Tibial artery (tissue), 4 donors: ENCODE data around the gene CDC45.

ENCODE experiments used
- DNase-seq, 2 donors: peaks; one replicate each; pipeline ENCODE4 v3.0.0-alpha.2; 2019
- H3K27ac ChIP-seq, 2 donors: fragments of 200-600 bp; sonication (generic) in 1 of 2; 1 replicate in 1 of 2; 2 replicates in 1 of 2; pipeline ENCODE4 v1.5.1; 2018 to 2019; ENCODE audit warnings: mild to moderate bottlenecking in 1 of 2
- H3K27me3 ChIP-seq, 2 donors: fragments of 200-600 bp; sonication (generic) in 1 of 2; one replicate each; pipeline versions ENCODE4 v1.5.1 to v1.6.0; 2016 to 2019
- H3K36me3 ChIP-seq, 3 donors: fragments of 200-600 bp; sonication (generic) in 2 of 3; one replicate each; pipeline ENCODE4 v1.5.1; 2016 to 2019; ENCODE audit warnings: mild to moderate bottlenecking in 2 of 3
- H3K4me1 ChIP-seq, 4 donors: fragments of 200-600 bp; sonication (generic) in 2 of 4; 1 replicate in 3 of 4; 2 replicates in 1 of 4; pipeline ENCODE4 v1.5.1; 2016 to 2019
- H3K4me3 ChIP-seq, 2 donors: fragments of 200-600 bp; sonication (generic) in 1 of 2; 1 replicate in 1 of 2; 2 replicates in 1 of 2; pipeline ENCODE4 v1.5.1; 2018 to 2019; ENCODE audit warnings: mild to moderate bottlenecking in 2 of 2
- H3K9me3 ChIP-seq, 3 donors: fragments of 200-600 bp; sonication (generic) in 1 of 3; one replicate each; pipeline ENCODE4 v1.5.1; 2016 to 2019
- CTCF ChIP-seq, 2 experiments: fragments of 200-600 bp in 1 of 2; fragments of 450-650 bp in 1 of 2; IDR thresholded peaks; one replicate each; pipeline ENCODE4 v1.5.1; 2017 to 2019; ENCODE audit warnings: antibody characterized with exemption in 2 of 2, mild to moderate bottlenecking in 1 of 2, moderate library complexity in 1 of 2
- intact Hi-C: fragments of 100-400 bp; cut with DNase I; formaldehyde crosslinking; loops from one replicate; pipeline ENCODE4 v1.15.0; 2023; ENCODE audit warnings: low total_unique reads

Gene CDC45

DNA sequence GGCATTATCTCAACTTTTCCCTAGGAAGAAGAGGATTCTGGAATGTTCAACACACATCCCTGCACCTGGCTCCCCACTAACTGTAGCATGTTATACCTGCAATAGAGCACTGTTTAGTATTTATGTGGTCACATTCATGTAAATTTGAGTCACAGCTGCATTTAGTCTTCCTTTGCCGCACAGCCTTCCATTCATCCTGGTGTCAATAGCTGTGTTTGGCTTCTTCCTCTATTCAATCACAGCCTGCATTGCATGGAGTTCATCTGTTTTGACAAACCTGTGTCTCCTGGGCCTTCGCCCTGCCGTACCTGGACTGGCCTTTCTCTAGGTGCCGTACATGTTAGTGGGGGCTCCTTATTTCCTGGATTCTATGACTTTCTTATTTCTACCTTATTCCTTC, 28.1 kb upstream of the CDC45 start:
- H3K27ac ChIP-seq, result no peak overlapping the region
- intact Hi-C loops, result no loop called here
- no peak for DNase-seq
- TF ChIP-seq CTCF (IDR thresholded peaks at IDR 0.05), result no peak
- peaks cover 0 to 15% (median 9%) of the 10 kb centered on the region in 4 donors for H3K4me1 ChIP-seq
- H3K4me3 ChIP-seq, result no peak overlapping the region
- no peaks in the 10 kb centered on the region for H3K27me3 ChIP-seq
- no peaks in the 10 kb centered on the region for H3K9me3 ChIP-seq
- peaks cover 41 to 61% (median 46%) of the 10 kb centered on the region in 3 donors for H3K36me3 ChIP-seq

- no peaks in the 10 kb centered on the region for H3K27me3 ChIP-seq
- no peak for DNase-seq
- H3K27ac ChIP-seq, result no peak overlapping the region
- H3K9me3 ChIP-seq, result no peaks in the 10 kb centered on the region
- peaks cover 0 to 2% (median 0%) of the 10 kb centered on the region in 4 donors for H3K4me1 ChIP-seq
- no peak for TF ChIP-seq CTCF (IDR thresholded peaks at IDR 0.05)
- H3K36me3 ChIP-seq, result peaks cover 61 to 79% (median 66%) of the 10 kb centered on the region in 3 donors
- intact Hi-C loops, result no loop called here
- H3K4me3 ChIP-seq, result no peak overlapping the region
Measured at GRCh38 chr22:19453718-19454117, 26.0 kb upstream of the CDC45 start.

DNA sequence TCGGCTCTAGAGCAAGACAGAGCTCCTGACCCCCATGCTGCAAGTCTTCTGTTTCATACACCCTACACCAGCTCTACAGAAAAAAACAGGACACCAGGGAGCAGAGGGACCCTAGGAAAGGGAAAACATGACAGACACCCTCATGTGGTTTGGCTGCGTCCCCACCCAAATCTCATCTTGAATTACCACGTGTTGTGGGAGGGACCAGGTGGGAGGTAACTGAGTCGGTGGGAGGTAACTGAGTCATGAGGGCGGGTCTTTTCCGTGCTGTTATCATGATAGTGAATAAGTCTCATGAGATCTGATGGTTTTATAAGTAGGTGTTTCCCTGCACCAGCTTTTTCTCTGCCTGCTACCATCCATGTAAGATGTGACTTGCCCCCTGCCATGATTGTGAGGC, 25.6 kb upstream of the CDC45 start:
- Histone ChIP-seq H3K9me3 (no peaks in the 10 kb centered on the region), H3K36me3 (peaks cover 64 to 83% (median 69%) of the 10 kb centered on the region in 3 donors), H3K27me3 (no peaks in the 10 kb centered on the region), H3K27ac (no peak overlapping the region), H3K4me1 (no peaks in the 10 kb centered on the region), H3K4me3 (no peak overlapping the region)
- intact Hi-C loops, result no loop called here
- DNase-seq, result no peak
- TF ChIP-seq CTCF (IDR thresholded peaks at IDR 0.05), result no peak

DNA sequence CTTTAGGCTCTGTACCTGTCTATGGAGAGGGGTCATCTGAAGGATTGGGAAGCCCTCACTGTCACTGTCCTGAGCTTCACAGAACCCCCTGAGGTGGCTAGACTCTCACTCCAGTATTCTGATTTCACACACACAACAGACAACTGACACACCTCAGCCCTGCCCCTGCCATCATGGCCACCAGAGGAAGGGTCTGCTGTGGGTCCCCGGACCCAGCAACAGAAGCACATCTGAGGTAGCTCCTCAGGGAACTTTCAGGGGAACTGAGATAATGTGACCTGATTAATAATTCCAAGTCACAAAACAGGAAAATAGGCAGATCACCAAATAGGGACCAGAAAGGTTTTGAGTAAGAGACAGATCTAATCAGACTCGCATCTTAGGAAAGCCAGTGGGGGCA, 24.7 kb upstream of the CDC45 start:
- H3K27me3 ChIP-seq, result no peaks in the 10 kb centered on the region
- H3K36me3 ChIP-seq, result peaks cover 65 to 92% (median 76%) of the 10 kb centered on the region in 3 donors
- H3K4me3 ChIP-seq, result no peak overlapping the region
- DNase-seq, result no peak
- TF ChIP-seq CTCF (IDR thresholded peaks at IDR 0.05), result no peak
- H3K27ac ChIP-seq, result no peak overlapping the region
- H3K4me1 ChIP-seq, result no peaks in the 10 kb centered on the region
- intact Hi-C loops, result no loop called here
- H3K9me3 ChIP-seq, result no peaks in the 10 kb centered on the region

GRCh38 chr22:19455585-19456370, 23.9 kb upstream of the CDC45 start:
- no peak for DNase-seq
- Histone ChIP-seq H3K4me3 (no peak overlapping the region), H3K36me3 (peaks cover 65 to 94% (median 83%) of the 10 kb centered on the region in 3 donors), H3K27me3 (no peaks in the 10 kb centered on the region), H3K27ac (no peak overlapping the region), H3K9me3 (no peaks in the 10 kb centered on the region), H3K4me1 (no peaks in the 10 kb centered on the region)
- no peak for TF ChIP-seq CTCF (IDR thresholded peaks at IDR 0.05)
- intact Hi-C loops, result no loop called here
